SK-N-SH (cell line): Measurements from ENCODE around the gene DEAF1. TPM values are rescaled to one million over a fixed set of nuclear protein-coding genes. Genes with fewer than 3 reads are reported as not detected.

ENCODE experiments used
- CTCF ChIA-PET: fragments of 300-600, 350-600 bp; formaldehyde crosslinking; extraction: SDS; loops from one replicate; lab custom pipeline; 2021; lab: Yijun Ruan, JAX
- POLR2A ChIA-PET: fragments of 350-600 bp; sonication (Branson Sonifier 250); formaldehyde crosslinking; extraction: SDS; loops from one replicate; lab custom pipeline; 2020; ENCODE audit warnings: antibody characterized with exemption, inconsistent platforms; lab: Yijun Ruan, JAX
- DNase-seq: peaks from one replicate; pipeline ENCODE4 v3.0.0; 2012
- H2AFZ ChIP-seq: fragments of 200-600 bp; sonication (generic); 2 replicates; pipeline ENCODE4 v1.8.1; 2016; ENCODE audit warnings: antibody characterized with exemption, mild to moderate bottlenecking, low read depth
- H3F3A ChIP-seq: fragments of 200-600 bp; sonication (generic); replicated peaks from 2 replicates; pipeline ENCODE3; 2016; ENCODE audit warnings: antibody characterized with exemption, mild to moderate bottlenecking; ENCODE audit not compliant: insufficient read depth
- H3K27ac ChIP-seq, 2 experiments: fragments of 200-500 bp in 1 of 2; fragments of 200-600 bp in 1 of 2; sonication (Bioruptor generic) in 1 of 2; sonication (generic), shearing (Covaris generic) in 1 of 2; 2 replicates each; pipeline versions ENCODE4 v1.5.1 to v1.6.1; 2014 to 2016; ENCODE audit warnings: low read depth in 2 of 2, inconsistent platforms in 1 of 2, low read length in 1 of 2, mild to moderate bottlenecking in 1 of 2, mixed read lengths in 1 of 2
- H3K27me3 ChIP-seq: fragments of 200-600 bp; sonication (generic), shearing (Covaris generic); 2 replicates; pipeline ENCODE4 v1.6.1; 2016; ENCODE audit warnings: mixed run types; ENCODE audit not compliant: insufficient read depth
- H3K36me3 ChIP-seq, 2 experiments: fragments of 200-500 bp in 1 of 2; fragments of 200-600 bp in 1 of 2; sonication (Bioruptor generic) in 1 of 2; sonication (generic) in 1 of 2; replicated peaks in 1 of 2; 2 replicates each; pipeline versions ENCODE3 to v1.5.1; 2014 to 2016; ENCODE audit warnings: low read length in 1 of 2, mild to moderate bottlenecking in 1 of 2; ENCODE audit not compliant: insufficient read depth in 2 of 2, control insufficient read depth in 1 of 2
- H3K4me1 ChIP-seq, 2 experiments: fragments of 200-500 bp in 1 of 2; fragments of 200-600 bp in 1 of 2; sonication (Bioruptor generic) in 1 of 2; sonication (generic), shearing (Covaris generic) in 1 of 2; 2 replicates each; pipeline versions ENCODE4 v1.5.1 to v1.6.1; 2014 to 2016; ENCODE audit warnings: low read depth in 1 of 2, low read length in 1 of 2, mixed run types in 1 of 2; ENCODE audit not compliant: insufficient read depth in 2 of 2, control insufficient read depth in 1 of 2
- H3K4me2 ChIP-seq: fragments of 200-600 bp; sonication (generic), shearing (Covaris generic); 2 replicates; pipeline ENCODE4 v1.6.1; 2017; ENCODE audit warnings: mixed run types
- H3K4me3 ChIP-seq, 2 experiments: fragments of 200-500 bp in 1 of 2; fragments of 200-600 bp in 1 of 2; sonication (Bioruptor generic) in 1 of 2; sonication (generic), shearing (Covaris generic) in 1 of 2; 2 replicates each; pipeline versions ENCODE4 v1.5.1 to v1.8.1; 2014 to 2016; ENCODE audit warnings: low read depth in 2 of 2, inconsistent platforms in 1 of 2, low read length in 1 of 2, mild to moderate bottlenecking in 1 of 2, mixed read lengths in 1 of 2, moderate library complexity in 1 of 2
- H3K79me2 ChIP-seq: fragments of 200-600 bp; sonication (generic); 2 replicates; pipeline ENCODE4 v1.8.1; 2017; ENCODE audit warnings: mild to moderate bottlenecking; ENCODE audit not compliant: insufficient read depth
- H3K9ac ChIP-seq: fragments of 200-600 bp; sonication (generic); 2 replicates; pipeline ENCODE4 v1.6.1; 2017; ENCODE audit warnings: mixed run types
- H3K9me2 ChIP-seq: fragments of 200-600 bp; sonication (generic); 2 replicates; pipeline ENCODE4 v1.6.1; 2017; ENCODE audit warnings: mixed run types
- H3K9me3 ChIP-seq: fragments of 200-600 bp; sonication (generic); 2 replicates; pipeline ENCODE4 v1.6.1; 2017; ENCODE audit warnings: mixed run types, mild to moderate bottlenecking, moderate library complexity
- H4K20me1 ChIP-seq: fragments of 200-600 bp; sonication (generic); 2 replicates; pipeline ENCODE4 v1.6.1; 2017; ENCODE audit warnings: mild to moderate bottlenecking, mixed run types; ENCODE audit not compliant: insufficient read depth
- CHD2 ChIP-seq: fragments of 150-350 bp; IDR thresholded peaks from 2 replicates; pipeline ENCODE4 v1.6.1; 2018; ENCODE audit warnings: low read length; ENCODE audit not compliant: partially characterized antibody
- ELF1 ChIP-seq: IDR thresholded peaks from 2 replicates; pipeline ENCODE4 v1.4.0; 2012
- EP300 ChIP-seq, 2 experiments: IDR thresholded peaks; 2 replicates each; pipeline versions ENCODE4 v1.4.0 to v1.6.1; 2012; ENCODE audit warnings: borderline replicate concordance in 1 of 2, low read depth in 1 of 2, low read length in 1 of 2
- FOSL2 ChIP-seq: IDR thresholded peaks from 2 replicates; pipeline ENCODE4 v1.4.0; 2012; ENCODE audit warnings: low read depth, mild to moderate bottlenecking, moderate library complexity, borderline replicate concordance
- GABPA ChIP-seq: IDR thresholded peaks from 2 replicates; pipeline ENCODE4 v1.4.0; 2012; ENCODE audit warnings: low read depth, mild to moderate bottlenecking
- JUND ChIP-seq: IDR thresholded peaks from 2 replicates; pipeline ENCODE4 v1.4.0; 2012
- RCOR1 ChIP-seq: fragments of 150-350 bp; IDR thresholded peaks from 2 replicates; pipeline ENCODE4 v1.6.1; 2017; ENCODE audit warnings: antibody characterized with exemption, low read length
- RFX5 ChIP-seq: IDR thresholded peaks from 2 replicates; pipeline ENCODE4 v1.6.1; 2012; ENCODE audit warnings: mild to moderate bottlenecking, improper control_type of control experiment, low read length
- RXRA ChIP-seq: IDR thresholded peaks from 2 replicates; pipeline ENCODE4 v1.4.0; 2012; ENCODE audit warnings: low read depth, mild to moderate bottlenecking, borderline replicate concordance
- SMC3 ChIP-seq: IDR thresholded peaks from 2 replicates; pipeline ENCODE4 v1.6.1; 2012; ENCODE audit warnings: low read depth, low read length, improper control_type of control experiment
- TEAD4 ChIP-seq: IDR thresholded peaks from 2 replicates; pipeline ENCODE4 v1.4.0; 2012; ENCODE audit warnings: mild to moderate bottlenecking, borderline replicate concordance; ENCODE audit not compliant: insufficient read depth
- YY1 ChIP-seq: IDR thresholded peaks from 2 replicates; pipeline ENCODE4 v1.4.0; 2012; ENCODE audit warnings: low read depth, mild to moderate bottlenecking
- WGBS: methylation state at CpG from one replicate; pipeline ENCODE4 v1.1.6; 2017; ENCODE audit warnings: low lambda C conversion rate; 5-methylcytosine and 5-hydroxymethylcytosine counted together
- polyA plus RNA-seq, 3 experiments: library from polyadenylated mRNA; depleted of rRNA; stranded (reverse); fragments of >200 nt; gene quantifications; 2 replicates each; pipeline ENCODE4 v1.2.3, GENCODE V29; 2012
- TF ChIP-seq, protein P1 (sequence below): fragments of 150-350 bp; IDR thresholded peaks from 2 replicates; pipeline ENCODE4 v1.6.1; 2016; ENCODE audit warnings: mild to moderate bottlenecking, low read depth, low read length
- TF ChIP-seq, protein P2 (sequence below): IDR thresholded peaks from 2 replicates; pipeline ENCODE4; 2012
- TF ChIP-seq, protein P3 (sequence below): fragments of 150-350 bp; IDR thresholded peaks from 2 replicates; pipeline ENCODE4 v1.6.1; 2017; ENCODE audit warnings: antibody characterized with exemption, low read length, low read depth, borderline replicate concordance
- TF ChIP-seq, protein P4 (sequence below): IDR thresholded peaks from 2 replicates; pipeline ENCODE4 v1.6.1; 2012; ENCODE audit warnings: mild to moderate bottlenecking, low read depth, low read length, moderate library complexity

Gene DEAF1
- polyA plus RNA-seq, 1 of the 3 experiments (the other 2 are of a cell fraction), result 40.6 TPM

DNA sequence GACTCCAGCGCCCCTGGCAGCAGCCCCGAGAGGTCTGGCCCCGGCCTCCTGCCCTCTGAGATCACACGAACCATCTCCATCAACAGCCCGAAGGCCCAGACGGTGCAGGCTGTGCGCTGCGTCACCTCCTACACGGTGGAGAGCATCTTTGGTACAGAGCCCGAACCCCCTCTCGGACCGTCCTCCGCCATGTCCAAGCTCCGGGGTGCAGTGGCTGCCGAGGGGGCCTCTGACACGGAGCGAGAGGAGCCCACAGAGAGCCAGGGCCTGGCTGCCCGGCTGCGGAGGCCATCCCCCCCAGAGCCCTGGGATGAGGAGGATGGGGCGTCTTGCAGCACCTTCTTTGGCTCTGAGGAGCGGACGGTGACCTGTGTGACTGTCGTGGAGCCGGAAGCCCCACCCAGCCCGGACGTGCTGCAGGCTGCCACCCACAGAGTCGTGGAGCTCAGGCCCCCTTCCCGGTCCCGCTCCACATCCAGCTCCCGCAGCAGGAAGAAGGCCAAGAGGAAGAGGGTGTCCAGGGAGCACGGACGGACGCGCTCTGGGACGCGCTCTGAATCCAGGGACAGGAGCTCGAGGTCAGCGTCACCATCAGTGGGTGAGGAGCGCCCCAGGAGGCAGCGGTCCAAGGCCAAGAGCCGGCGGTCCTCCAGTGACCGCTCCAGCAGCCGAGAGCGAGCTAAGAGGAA, 86.9 kb downstream of the DEAF1 start:
- CTCF ChIA-PET, result interaction anchor here (0.7 kb wide), 2 partner anchors 20 to 119 kb away, joined by 3 read pairs; no protein-coding TSS in a partner anchor
- POLR2A ChIA-PET, result interaction anchor here (0.6 to 1.6 kb wide), 3 partner anchors 7 to 89 kb away, joined by 3 read pairs; partner anchors contain the start of gene IRF7
- H3F3A ChIP-seq, result peaks cover 6% of the 10 kb centered on the region

DNA sequence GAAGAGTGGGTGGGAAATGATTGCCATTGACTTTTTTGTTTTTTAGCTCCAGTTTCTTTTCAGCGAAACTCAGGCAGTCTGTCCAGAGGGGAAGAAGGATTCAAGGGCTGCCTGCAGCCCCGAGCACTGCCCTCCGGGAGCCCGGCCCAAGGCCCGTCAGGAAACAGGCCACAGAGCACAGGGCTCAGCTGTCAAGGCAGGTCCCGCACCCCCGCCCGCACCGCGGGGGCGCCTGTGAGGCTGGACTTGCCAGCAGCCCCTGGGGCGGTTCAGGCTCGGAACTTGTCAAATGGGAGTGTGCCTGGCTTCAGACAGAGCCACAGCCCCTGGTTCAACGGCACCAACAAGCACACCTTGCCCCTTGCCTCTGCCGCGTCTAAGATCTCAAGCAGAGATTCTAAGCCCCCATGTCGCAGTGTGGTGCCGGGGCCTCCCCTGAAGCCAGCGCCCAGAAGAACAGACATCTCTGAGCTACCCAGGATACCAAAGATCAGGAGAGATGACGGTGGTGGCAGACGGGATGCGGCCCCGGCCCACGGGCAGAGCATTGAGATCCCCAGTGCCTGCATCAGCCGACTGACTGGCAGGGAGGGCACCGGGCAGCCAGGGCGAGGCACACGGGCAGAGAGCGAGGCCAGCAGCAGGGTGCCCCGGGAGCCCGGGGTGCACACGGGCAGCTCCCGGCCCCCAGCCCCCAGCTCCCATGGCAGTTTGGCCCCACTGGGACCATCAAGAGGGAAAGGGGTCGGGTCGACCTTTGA, 87.8 kb downstream of the DEAF1 start:
- peak overlapping the region in 1 of 2 experiments; percentile 57; a peak in 2 of 4 replicates for H3K27ac ChIP-seq
- no peak for TF ChIP-seq GABPA
- no peak for TF ChIP-seq SMC3
- no peak for TF ChIP-seq YY1
- no peak for TF ChIP-seq RXRA
- no peak for TF ChIP-seq RCOR1
- TF ChIP-seq JUND, result no peak
- no peak for TF ChIP-seq ELF1
- TF ChIP-seq, protein P1, sequence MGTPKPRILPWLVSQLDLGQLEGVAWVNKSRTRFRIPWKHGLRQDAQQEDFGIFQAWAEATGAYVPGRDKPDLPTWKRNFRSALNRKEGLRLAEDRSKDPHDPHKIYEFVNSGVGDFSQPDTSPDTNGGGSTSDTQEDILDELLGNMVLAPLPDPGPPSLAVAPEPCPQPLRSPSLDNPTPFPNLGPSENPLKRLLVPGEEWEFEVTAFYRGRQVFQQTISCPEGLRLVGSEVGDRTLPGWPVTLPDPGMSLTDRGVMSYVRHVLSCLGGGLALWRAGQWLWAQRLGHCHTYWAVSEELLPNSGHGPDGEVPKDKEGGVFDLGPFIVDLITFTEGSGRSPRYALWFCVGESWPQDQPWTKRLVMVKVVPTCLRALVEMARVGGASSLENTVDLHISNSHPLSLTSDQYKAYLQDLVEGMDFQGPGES, result no peak
- no peak for TF ChIP-seq RFX5
- no peak for TF ChIP-seq FOSL2
- no peak for TF ChIP-seq CHD2
- TF ChIP-seq, protein P2, sequence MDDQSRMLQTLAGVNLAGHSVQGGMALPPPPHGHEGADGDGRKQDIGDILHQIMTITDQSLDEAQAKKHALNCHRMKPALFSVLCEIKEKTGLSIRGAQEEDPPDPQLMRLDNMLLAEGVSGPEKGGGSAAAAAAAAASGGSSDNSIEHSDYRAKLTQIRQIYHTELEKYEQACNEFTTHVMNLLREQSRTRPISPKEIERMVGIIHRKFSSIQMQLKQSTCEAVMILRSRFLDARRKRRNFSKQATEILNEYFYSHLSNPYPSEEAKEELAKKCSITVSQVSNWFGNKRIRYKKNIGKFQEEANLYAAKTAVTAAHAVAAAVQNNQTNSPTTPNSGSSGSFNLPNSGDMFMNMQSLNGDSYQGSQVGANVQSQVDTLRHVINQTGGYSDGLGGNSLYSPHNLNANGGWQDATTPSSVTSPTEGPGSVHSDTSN, result no peak
- TF ChIP-seq EP300 (IDR thresholded peaks at IDR 0.05; ENCODE audit: borderline replicate concordance in 1 of 2, low read depth in 1 of 2, low read length in 1 of 2), result no peak
- TF ChIP-seq, protein P3, sequence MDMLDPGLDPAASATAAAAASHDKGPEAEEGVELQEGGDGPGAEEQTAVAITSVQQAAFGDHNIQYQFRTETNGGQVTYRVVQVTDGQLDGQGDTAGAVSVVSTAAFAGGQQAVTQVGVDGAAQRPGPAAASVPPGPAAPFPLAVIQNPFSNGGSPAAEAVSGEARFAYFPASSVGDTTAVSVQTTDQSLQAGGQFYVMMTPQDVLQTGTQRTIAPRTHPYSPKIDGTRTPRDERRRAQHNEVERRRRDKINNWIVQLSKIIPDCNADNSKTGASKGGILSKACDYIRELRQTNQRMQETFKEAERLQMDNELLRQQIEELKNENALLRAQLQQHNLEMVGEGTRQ, result no peak
- TF ChIP-seq, protein P4, sequence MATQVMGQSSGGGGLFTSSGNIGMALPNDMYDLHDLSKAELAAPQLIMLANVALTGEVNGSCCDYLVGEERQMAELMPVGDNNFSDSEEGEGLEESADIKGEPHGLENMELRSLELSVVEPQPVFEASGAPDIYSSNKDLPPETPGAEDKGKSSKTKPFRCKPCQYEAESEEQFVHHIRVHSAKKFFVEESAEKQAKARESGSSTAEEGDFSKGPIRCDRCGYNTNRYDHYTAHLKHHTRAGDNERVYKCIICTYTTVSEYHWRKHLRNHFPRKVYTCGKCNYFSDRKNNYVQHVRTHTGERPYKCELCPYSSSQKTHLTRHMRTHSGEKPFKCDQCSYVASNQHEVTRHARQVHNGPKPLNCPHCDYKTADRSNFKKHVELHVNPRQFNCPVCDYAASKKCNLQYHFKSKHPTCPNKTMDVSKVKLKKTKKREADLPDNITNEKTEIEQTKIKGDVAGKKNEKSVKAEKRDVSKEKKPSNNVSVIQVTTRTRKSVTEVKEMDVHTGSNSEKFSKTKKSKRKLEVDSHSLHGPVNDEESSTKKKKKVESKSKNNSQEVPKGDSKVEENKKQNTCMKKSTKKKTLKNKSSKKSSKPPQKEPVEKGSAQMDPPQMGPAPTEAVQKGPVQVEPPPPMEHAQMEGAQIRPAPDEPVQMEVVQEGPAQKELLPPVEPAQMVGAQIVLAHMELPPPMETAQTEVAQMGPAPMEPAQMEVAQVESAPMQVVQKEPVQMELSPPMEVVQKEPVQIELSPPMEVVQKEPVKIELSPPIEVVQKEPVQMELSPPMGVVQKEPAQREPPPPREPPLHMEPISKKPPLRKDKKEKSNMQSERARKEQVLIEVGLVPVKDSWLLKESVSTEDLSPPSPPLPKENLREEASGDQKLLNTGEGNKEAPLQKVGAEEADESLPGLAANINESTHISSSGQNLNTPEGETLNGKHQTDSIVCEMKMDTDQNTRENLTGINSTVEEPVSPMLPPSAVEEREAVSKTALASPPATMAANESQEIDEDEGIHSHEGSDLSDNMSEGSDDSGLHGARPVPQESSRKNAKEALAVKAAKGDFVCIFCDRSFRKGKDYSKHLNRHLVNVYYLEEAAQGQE, result no peak

More for the DNA sequence above, 86.9 kb downstream of the DEAF1 start:
- Histone ChIP-seq H3K9me2 (no peaks in the 10 kb centered on the region), H4K20me1 (peaks cover 26% of the 10 kb centered on the region), H3K4me3 (no peak overlapping the region), H3K27ac (no peak overlapping the region), H3K79me2 (peaks cover 10% of the 10 kb centered on the region; the same call in 1 of the 2 replicates), H2AFZ (no peak overlapping the region), H3K36me3 (peaks cover 42 to 90% of the 10 kb centered on the region in 2 experiments), H3K9ac (no peak overlapping the region), H3K9me3 (no peaks in the 10 kb centered on the region), H3K27me3 (no peaks in the 10 kb centered on the region), H3K4me1 (peaks cover 4 to 14% of the 10 kb centered on the region in 2 experiments; a peak in 1 of 4 replicates), H3K4me2 (no peak overlapping the region)
- WGBS, result 96% methylated on average over 28 of the region's 45 CpGs
- DNase-seq, result no peak
- TF ChIP-seq TEAD4, result no peak
- no peak for TF ChIP-seq EP300 (IDR thresholded peaks at IDR 0.05; ENCODE audit: borderline replicate concordance in 1 of 2, low read depth in 1 of 2, low read length in 1 of 2)
- no peak for TF ChIP-seq JUND

More for the DNA sequence above, 87.8 kb downstream of the DEAF1 start:
- peaks cover 6% of the 10 kb centered on the region for H3F3A ChIP-seq
- POLR2A ChIA-PET, result interaction anchor here (0.6 to 1.6 kb wide), 2 partner anchors 8 to 90 kb away, joined by 3 read pairs; partner anchors contain the start of gene IRF7
- no peak overlapping the region for H3K4me2 ChIP-seq
- CTCF ChIA-PET, result interaction anchor here (0.7 to 2.3 kb wide), 3 partner anchors 52 to 120 kb away, joined by 3 to 10 read pairs (median 3); no protein-coding TSS in a partner anchor
- peaks cover 17% of the 10 kb centered on the region for H4K20me1 ChIP-seq
- no peaks in the 10 kb centered on the region for H3K9me2 ChIP-seq
- H3K36me3 ChIP-seq, result peaks cover 50 to 82% of the 10 kb centered on the region in 2 experiments
- no peak overlapping the region for H3K9ac ChIP-seq
- H3K4me1 ChIP-seq, result peaks cover 4 to 14% of the 10 kb centered on the region in 2 experiments; a peak in 1 of 4 replicates
- 94% methylated on average over 19 of the region's 35 CpGs for WGBS
- no peaks in the 10 kb centered on the region for H3K9me3 ChIP-seq
- H2AFZ ChIP-seq, result no peak overlapping the region
- H3K79me2 ChIP-seq, result peaks cover 12% of the 10 kb centered on the region; the same call in 1 of the 2 replicates
- no peak overlapping the region for H3K4me3 ChIP-seq
- no peak for DNase-seq
- no peaks in the 10 kb centered on the region for H3K27me3 ChIP-seq
